Activated CD4-positive, alpha-beta T cell treated with anti-CD3 and anti-CD28 coated beads, Interleukin-2, amount 10 ng/mL, durations not matched to agents 24 days and 14 days (primary cell): ENCODE results near the gene RCCD1. TPM values are rescaled to one million over a fixed set of nuclear protein-coding genes. Genes with fewer than 3 reads are reported as not detected.
A peak's percentile ranks its signal among the peaks of the same experiment; 100 is the strongest.

Source experiments
- DNase-seq: peaks from one replicate; pipeline ENCODE4 v3.0.0; 2022
- H3K27ac Mint-ChIP-seq: one replicate; pipeline ENCODE4 v1.8.0; 2022; ENCODE audit warnings: mild to moderate bottlenecking, mixed read lengths
- H3K27me3 Mint-ChIP-seq: one replicate; pipeline ENCODE4 v1.8.0; 2022; ENCODE audit warnings: mixed read lengths
- H3K36me3 Mint-ChIP-seq: one replicate; pipeline ENCODE4 v1.8.0; 2022; ENCODE audit warnings: low read depth, mild to moderate bottlenecking, mixed read lengths
- H3K4me1 Mint-ChIP-seq: one replicate; pipeline ENCODE4 v1.8.0; 2021; ENCODE audit warnings: mixed read lengths
- H3K4me3 Mint-ChIP-seq: one replicate; pipeline ENCODE4 v1.8.0; 2022; ENCODE audit warnings: mild to moderate bottlenecking, moderate library complexity, mixed read lengths
- H3K9me3 Mint-ChIP-seq: one replicate; pipeline ENCODE4 v1.8.0; 2021; ENCODE audit warnings: mixed read lengths
- intact Hi-C: fragments of 100-400 bp; cut with micrococcal nuclease; formaldehyde crosslinking; loops from one replicate; pipeline ENCODE4 v1.15.1; 2023
- total RNA-seq: library from RNA; stranded (reverse); gene quantifications from 2 replicates; pipeline ENCODE4 v1.2.3, GENCODE V29; 2022

Gene RCCD1
- total RNA-seq, 1 donor from 2014 or later = 32.3 TPM

DNA sequence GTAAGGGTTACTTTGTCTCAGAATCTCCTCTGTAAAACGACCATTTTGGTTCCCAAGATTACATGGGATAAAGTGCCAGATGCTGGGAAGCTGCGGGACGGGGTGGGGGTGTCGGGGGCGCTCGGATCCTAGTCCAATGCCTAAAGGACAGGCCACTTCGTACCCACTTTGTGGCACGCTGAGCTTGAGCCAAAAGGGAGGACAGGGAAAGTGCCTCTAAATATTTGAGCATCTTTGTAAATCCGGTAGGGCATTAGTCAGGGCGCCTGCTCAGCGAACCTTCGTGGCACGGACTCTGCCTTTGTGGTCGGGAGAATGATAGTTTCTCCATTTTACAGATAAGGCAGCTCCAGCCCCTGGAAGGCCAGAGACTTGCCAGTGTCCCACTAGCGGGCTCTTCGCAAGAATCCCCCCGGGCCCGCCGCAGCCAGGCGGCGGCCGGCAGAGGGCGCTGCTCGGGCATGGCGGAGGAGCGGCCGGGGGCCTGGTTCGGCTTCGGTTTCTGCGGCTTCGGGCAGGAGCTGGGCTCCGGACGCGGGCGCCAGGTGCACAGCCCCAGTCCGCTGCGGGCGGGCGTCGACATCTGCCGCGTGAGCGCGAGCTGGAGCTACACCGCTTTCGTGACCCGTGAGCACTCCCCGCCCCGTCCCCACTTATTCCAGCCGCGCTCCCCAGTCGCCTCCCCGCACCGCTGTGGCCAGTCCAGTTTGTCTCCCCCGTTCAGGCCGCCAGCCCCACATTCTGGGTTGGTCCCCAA, 1.8 kb downstream of the RCCD1 start:
- Mint-ChIP-seq H3K4me1 (peaks cover 15% of the 10 kb centered on the region), H3K27ac (peak overlapping the region; percentile 85), H3K36me3 (peaks cover 44% of the 10 kb centered on the region), H3K4me3 (peak overlapping the region; percentile 92), H3K27me3 (no peaks in the 10 kb centered on the region), H3K9me3 (no peaks in the 10 kb centered on the region)
- intact Hi-C loops = loop anchor here (1.0 to 5.0 kb wide), 2 partner anchors 94 to 316 kb away; no protein-coding TSS in a partner anchor
- peak; percentile 88 for DNase-seq

DNA sequence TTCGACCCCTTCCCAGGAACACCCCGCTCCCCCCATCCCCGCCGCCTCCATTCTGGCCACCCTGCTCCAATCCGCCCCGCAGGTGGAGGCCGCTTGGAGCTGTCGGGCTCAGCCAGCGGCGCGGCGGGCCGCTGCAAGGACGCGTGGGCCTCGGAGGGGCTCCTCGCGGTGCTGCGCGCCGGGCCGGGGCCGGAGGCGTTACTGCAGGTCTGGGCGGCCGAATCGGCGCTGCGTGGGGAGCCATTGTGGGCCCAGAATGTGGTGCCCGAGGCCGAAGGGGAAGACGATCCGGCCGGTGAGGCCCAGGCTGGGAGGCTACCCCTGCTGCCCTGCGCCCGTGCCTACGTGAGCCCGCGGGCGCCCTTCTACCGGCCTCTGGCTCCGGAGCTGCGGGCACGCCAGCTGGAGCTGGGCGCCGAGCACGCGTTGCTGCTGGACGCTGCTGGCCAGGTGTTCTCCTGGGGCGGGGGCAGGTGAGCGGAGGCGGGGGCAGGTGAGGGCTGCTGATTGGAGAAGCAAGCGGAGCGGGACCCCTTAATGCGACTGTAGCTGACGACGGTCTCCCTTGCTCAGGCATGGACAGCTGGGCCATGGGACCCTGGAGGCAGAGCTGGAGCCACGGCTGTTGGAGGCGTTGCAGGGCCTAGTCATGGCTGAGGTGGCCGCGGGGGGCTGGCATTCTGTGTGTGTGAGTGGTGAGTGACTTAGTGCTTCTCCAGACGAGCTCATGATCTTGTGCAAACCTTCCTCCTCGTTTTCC, 2.5 kb downstream of the RCCD1 start:
- no peaks in the 10 kb centered on the region for H3K9me3 Mint-ChIP-seq
- H3K27ac Mint-ChIP-seq = peak overlapping the region; percentile 23
- no peak for DNase-seq
- intact Hi-C loops = loop anchor here (5.0 kb wide), 1 partner anchor 315 kb away; no protein-coding TSS in a partner anchor
- H3K36me3 Mint-ChIP-seq = peaks cover 41% of the 10 kb centered on the region
- H3K27me3 Mint-ChIP-seq = no peaks in the 10 kb centered on the region
- peaks cover 15% of the 10 kb centered on the region for H3K4me1 Mint-ChIP-seq
- peak overlapping the region; percentile 92 for H3K4me3 Mint-ChIP-seq

DNA sequence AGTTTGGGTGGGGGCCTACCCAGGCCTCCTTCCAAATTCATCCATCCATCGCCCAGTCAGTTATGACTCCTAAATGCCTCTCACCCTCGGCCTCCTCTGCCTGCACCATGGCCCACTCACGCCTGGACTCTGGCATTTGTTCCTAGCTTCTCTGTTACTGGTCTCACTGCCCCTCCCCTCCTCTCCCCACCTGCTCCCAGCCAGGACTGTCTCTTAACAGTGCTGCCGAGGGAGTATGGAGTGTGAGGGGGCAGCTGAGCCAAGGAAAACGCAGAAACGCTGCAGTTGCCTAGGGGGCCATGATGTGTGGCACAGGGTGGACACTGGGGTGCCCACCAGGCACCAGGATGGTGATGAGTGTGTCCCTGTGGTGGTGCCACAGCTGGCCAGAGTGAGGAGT, 3.1 kb downstream of the RCCD1 start:
- Mint-ChIP-seq H3K27me3 (no peaks in the 10 kb centered on the region), H3K4me3 (peak overlapping the region; percentile 66), H3K4me1 (peaks cover 14% of the 10 kb centered on the region), H3K9me3 (no peaks in the 10 kb centered on the region), H3K36me3 (peaks cover 41% of the 10 kb centered on the region), H3K27ac (peak overlapping the region; percentile 23)
- DNase-seq = no peak
- intact Hi-C loops = loop anchor here (5.0 kb wide), 1 partner anchor 315 kb away; no protein-coding TSS in a partner anchor

DNA sequence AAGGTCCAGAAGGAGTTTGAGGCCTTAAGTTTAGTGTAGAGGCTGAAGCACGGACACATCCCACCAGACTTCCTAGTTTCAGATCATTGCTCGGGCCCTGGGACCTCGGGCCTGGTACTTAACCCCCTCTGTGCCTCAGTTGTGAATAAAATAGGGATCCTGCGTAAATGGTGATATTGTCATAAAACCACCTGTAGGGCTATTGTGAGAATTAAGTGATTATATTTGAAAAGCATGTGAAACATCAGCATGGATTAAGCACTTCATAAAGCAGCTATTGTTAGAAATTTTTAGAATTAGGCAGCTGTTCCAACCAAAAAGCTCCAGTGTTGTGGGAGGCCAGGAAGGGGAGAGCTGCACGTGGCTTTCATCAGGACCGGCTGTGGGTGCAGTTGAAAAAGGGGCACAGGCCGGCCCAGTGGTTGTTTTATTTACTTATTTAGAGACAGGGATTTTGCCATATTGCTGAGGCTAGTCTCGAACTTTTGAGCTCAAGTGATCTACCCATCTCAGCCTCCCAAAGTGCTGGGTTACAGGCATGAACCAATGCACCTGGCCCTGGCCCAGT, 4.4 kb downstream of the RCCD1 start:
- intact Hi-C loops = loop anchor here (1.0 to 5.0 kb wide), 2 partner anchors 59 to 313 kb away; no protein-coding TSS in a partner anchor
- DNase-seq = no peak
- Mint-ChIP-seq H3K27me3 (no peaks in the 10 kb centered on the region), H3K36me3 (peaks cover 42% of the 10 kb centered on the region), H3K27ac (no peak overlapping the region), H3K4me3 (no peak overlapping the region), H3K9me3 (no peaks in the 10 kb centered on the region), H3K4me1 (peaks cover 16% of the 10 kb centered on the region)

DNA sequence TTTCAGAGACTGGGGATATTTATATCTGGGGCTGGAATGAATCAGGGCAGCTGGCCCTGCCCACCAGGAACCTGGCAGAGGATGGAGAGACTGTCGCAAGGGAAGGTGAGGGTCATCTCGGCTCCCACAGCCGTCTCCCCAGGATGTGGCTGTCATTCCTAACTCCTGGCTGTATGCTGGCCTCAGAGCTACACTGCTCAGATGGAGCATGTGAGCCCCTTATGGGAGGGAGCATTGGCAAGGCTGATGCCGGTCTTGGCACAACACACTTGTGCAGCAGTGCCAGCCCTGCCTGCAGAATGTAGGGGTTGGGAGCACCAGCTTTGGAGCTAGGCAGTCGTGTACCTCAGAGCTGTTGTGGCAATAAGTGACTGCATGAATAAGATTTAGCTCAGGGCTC, 5.2 kb downstream of the RCCD1 start:
- Mint-ChIP-seq H3K4me1 (peaks cover 15% of the 10 kb centered on the region), H3K9me3 (no peaks in the 10 kb centered on the region), H3K4me3 (no peak overlapping the region), H3K27me3 (no peaks in the 10 kb centered on the region), H3K36me3 (peaks cover 41% of the 10 kb centered on the region), H3K27ac (no peak overlapping the region)
- intact Hi-C loops = loop anchor here (1.0 to 5.0 kb wide), 2 partner anchors 58 to 312 kb away; no protein-coding TSS in a partner anchor
- no peak for DNase-seq

DNA sequence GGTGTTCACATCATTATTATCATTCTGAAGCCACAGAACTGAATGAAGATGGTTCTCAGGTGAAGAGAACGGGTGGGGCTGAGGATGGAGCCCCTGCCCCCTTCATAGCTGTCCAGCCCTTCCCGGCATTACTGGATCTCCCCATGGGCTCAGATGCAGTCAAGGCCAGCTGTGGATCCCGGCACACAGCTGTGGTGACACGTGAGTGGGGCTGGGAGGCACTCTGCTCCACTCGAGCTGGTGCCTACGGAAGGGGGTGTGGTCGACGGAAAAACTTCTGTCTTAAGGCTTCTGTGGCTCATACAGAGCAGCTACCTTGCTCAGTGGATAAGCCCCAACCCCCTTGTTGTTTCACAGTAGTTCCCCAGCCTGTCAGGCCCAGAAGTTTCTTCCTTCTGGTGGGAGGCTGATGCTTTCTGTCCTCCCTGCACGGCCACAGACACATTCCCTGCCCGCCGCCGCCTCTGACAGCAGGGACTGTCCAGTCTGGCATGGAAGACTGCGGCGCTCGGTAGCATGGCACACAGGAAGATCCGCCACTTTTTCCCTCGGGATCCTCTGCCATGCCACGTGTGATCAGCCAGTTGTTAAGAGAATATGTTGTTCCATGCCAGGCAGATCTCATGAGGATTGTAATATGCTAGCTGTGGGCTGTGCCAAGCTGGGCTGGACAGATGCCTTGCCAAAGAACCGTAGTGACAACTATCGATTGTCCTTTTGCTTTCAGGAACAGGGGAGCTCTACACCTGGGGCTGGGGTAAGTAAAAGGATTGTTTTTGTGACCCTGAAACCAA, 5.8 kb downstream of the RCCD1 start:
- H3K4me1 Mint-ChIP-seq = peaks cover 15% of the 10 kb centered on the region
- H3K27me3 Mint-ChIP-seq = no peaks in the 10 kb centered on the region
- no peak overlapping the region for H3K4me3 Mint-ChIP-seq
- intact Hi-C loops = no loop called here
- peaks cover 47% of the 10 kb centered on the region for H3K36me3 Mint-ChIP-seq
- no peaks in the 10 kb centered on the region for H3K9me3 Mint-ChIP-seq
- no peak for DNase-seq
- H3K27ac Mint-ChIP-seq = peak overlapping the region; percentile 19

DNA sequence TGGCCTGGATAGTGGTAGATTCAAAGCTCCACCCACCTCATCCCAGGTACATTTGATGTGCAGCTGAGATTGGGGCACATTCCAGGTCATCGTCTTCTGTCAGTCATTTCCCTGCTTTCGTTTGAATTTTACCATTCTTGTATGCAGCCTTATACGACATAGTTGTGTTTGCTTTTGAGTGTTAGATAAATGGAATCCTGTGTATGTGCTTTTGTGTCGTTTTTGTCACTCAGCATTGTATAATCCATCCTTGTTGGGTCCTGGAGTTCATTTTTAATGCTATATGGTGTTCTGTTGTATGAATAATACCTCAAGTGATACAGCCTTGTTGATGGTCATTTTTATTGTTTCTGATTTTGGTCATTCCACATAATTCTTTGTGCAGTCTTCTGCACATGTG, 7.3 kb downstream of the RCCD1 start:
- no peaks in the 10 kb centered on the region for H3K9me3 Mint-ChIP-seq
- H3K36me3 Mint-ChIP-seq = peaks cover 55% of the 10 kb centered on the region
- H3K27ac Mint-ChIP-seq = no peak overlapping the region
- no peaks in the 10 kb centered on the region for H3K27me3 Mint-ChIP-seq
- H3K4me3 Mint-ChIP-seq = no peak overlapping the region
- H3K4me1 Mint-ChIP-seq = peaks cover 12% of the 10 kb centered on the region
- DNase-seq = no peak
- intact Hi-C loops = no loop called here

DNA sequence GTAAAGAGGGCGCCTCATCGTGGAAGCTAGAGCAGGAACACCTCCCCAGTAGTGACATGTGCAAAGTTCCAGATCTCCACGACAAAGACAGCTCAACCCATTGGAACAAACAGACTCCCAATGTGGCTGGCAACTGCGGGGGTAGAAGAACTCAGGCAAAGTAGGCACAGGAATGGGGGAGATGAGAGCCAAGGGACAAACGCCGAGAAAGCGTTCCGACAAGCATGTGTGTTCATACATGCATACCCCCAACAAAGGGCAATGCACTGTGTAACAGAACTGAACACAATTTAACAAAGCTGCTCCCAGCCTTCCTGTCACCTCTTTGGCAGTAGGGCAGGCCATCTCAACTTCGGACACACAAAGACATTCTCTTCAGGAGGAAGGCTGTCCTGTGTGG, 11.6 kb downstream of the RCCD1 start:
- H3K9me3 Mint-ChIP-seq = no peaks in the 10 kb centered on the region
- H3K27ac Mint-ChIP-seq = no peak overlapping the region
- H3K27me3 Mint-ChIP-seq = no peaks in the 10 kb centered on the region
- H3K4me3 Mint-ChIP-seq = no peak overlapping the region
- H3K36me3 Mint-ChIP-seq = peaks cover 65% of the 10 kb centered on the region
- intact Hi-C loops = no loop called here
- peaks cover 5% of the 10 kb centered on the region for H3K4me1 Mint-ChIP-seq
- DNase-seq = no peak

DNA sequence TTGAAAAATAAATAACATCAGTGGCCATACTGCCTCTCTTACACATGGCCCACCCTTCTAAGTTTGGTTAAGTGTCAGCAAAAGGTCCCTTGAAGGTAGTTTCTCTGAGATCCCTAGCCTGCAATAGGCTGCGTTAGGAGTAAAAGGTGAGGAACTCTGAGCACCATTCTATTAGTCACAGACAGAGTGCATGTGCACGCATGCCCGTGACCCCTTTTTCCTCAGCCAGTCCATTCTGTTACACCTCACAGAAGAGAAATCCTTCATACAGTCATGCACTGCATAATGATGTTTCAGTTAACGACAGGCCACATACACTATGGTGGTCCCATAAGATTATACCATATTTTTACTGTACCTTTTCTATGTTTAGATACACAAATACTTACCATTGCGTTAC, 12.5 kb downstream of the RCCD1 start:
- Mint-ChIP-seq H3K27ac (no peak overlapping the region), H3K9me3 (no peaks in the 10 kb centered on the region), H3K36me3 (peaks cover 60% of the 10 kb centered on the region), H3K4me3 (no peak overlapping the region), H3K27me3 (no peaks in the 10 kb centered on the region), H3K4me1 (peaks cover 5% of the 10 kb centered on the region)
- intact Hi-C loops = no loop called here
- DNase-seq = no peak

DNA sequence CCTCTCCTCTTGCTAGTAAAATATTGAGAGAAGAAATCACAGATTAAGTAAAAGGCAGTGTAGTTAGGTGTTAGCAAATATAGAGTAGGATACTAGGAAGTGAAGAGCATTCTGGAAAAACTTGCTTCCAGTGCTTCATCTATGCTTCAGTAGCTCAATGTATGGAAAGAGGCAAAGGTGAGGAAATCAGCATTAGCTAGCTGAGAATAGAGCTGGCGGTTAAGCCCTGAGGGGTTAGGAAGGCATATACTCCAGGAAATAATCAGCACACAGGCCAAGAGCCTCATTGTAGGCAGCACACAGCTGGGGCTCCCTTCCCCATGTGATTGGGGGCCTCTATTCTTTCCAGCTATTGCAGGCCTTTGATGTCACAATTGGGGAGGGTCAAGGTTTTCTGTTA, 13.8 kb downstream of the RCCD1 start:
- H3K27me3 Mint-ChIP-seq = no peaks in the 10 kb centered on the region

DNA sequence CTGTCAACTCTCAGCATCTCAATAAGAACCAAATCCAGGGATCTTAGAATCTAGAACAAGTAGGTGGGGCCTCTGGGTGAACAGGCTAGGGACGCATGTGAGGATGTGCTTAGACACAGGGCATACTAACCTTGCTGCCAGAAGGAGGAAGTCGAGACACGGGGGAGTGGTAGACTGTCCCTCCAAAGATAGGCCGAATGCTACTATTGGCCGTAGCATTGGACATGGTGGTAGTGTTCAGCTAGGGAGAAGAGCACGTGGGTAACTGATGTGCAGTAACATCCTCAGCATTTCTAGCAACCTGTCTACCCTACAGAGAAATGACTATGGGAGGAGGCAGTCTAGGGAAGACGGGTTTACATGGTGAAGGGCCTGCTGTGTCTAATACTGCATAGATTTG, 15.6 kb downstream of the RCCD1 start:
- intact Hi-C loops = no loop called here
- Mint-ChIP-seq H3K4me1 (no peaks in the 10 kb centered on the region), H3K27ac (no peak overlapping the region), H3K9me3 (no peaks in the 10 kb centered on the region), H3K36me3 (peaks cover 64% of the 10 kb centered on the region), H3K27me3 (no peaks in the 10 kb centered on the region), H3K4me3 (no peak overlapping the region)
- DNase-seq = no peak

More for the DNA sequence above, 13.8 kb downstream of the RCCD1 start:
- intact Hi-C loops = no loop called here
- Mint-ChIP-seq H3K36me3 (peaks cover 60% of the 10 kb centered on the region), H3K4me1 (peaks cover under 1% of the 10 kb centered on the region), H3K4me3 (no peak overlapping the region), H3K9me3 (no peaks in the 10 kb centered on the region), H3K27ac (no peak overlapping the region)
- DNase-seq = no peak

DNA sequence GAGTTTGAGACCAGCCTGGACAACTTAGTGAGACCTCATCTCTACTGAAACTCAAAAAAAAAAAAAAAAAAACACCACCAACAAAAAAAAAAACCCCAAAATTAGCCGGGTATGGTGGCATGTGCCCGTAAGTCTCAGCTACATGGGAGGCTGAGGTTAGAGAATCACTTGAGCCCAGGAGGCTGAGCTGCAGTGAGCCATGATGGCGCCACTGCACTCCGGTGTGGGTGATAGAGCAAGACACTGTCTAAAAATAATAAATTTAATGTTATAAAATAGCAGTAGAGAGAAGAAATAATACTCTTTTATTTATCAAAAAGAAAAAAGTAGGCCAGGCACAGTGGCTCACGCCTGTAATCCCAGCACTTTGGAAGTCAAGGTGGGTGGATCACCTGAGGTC, 17.4 kb downstream of the RCCD1 start:
- H3K4me1 Mint-ChIP-seq = no peaks in the 10 kb centered on the region
- H3K27me3 Mint-ChIP-seq = no peaks in the 10 kb centered on the region
- H3K4me3 Mint-ChIP-seq = no peak overlapping the region
- DNase-seq = no peak
- peaks cover 63% of the 10 kb centered on the region for H3K36me3 Mint-ChIP-seq
- H3K9me3 Mint-ChIP-seq = no peaks in the 10 kb centered on the region
- H3K27ac Mint-ChIP-seq = no peak overlapping the region
- intact Hi-C loops = no loop called here

DNA sequence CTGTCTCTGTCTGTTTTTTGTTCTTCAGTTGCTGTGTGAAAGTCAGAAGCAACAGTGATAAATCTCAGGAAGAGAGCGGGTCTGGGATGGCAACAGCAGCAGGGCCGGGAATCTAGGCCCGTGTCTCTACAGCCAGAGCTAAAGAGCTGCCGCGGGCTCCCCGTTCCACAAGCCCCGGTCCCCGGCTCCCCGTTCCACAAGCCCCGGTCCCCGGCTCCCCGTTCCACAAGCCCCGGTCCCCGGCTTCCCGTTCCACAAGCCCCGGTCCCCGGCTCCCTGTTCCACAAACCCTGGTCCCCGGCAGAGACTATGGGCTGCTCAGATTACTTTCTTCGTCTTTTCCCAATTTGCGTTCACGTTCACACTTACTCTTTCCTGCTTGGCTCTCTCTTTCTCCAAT, 19.5 kb downstream of the RCCD1 start:
- intact Hi-C loops = no loop called here
- H3K36me3 Mint-ChIP-seq = peaks cover 58% of the 10 kb centered on the region

More for the DNA sequence above, 19.5 kb downstream of the RCCD1 start:
- H3K27me3 Mint-ChIP-seq = no peaks in the 10 kb centered on the region
- H3K9me3 Mint-ChIP-seq = no peaks in the 10 kb centered on the region
- H3K4me3 Mint-ChIP-seq = no peak overlapping the region
- no peak overlapping the region for H3K27ac Mint-ChIP-seq
- H3K4me1 Mint-ChIP-seq = no peaks in the 10 kb centered on the region
- no peak for DNase-seq
